ENCODE measurements around the gene DSTN. TPM values are rescaled to one million over a fixed set of nuclear protein-coding genes. Genes with fewer than 3 reads are reported as not detected.
A peak's percentile ranks its signal among the peaks of the same experiment; 100 is the strongest.

DSTN gene
- total and polyA plus RNA-seq, 12 donors, result 261 to 802 (median 546) TPM

DNA sequence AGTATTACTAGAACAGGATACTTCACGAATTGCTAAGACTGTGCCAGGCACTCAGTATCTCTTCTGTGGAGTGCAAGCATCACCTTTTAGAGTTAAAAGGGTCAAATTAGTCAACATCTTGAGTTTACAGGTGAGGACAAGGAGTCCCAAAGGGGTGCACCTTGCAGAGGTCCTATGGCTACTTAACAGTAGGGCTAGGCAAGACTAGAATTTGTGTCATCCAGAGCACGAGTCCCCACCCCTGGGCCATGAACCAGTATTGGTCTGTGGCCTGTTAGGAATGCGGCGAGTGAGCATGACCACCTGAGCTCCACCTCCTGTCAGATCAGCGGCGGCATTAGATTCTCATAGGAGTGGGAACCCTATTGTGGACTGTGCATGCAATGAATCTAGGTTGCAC lies 10.5 kb upstream of the DSTN start:
- Histone ChIP-seq H3K4me1 (peaks cover 0 to 46% (median 31%) of the 10 kb centered on the region in 9 donors), H3K27ac (peak overlapping the region in 8 of 10 donors; percentile 79 to 89 (median 82)), H3K27me3 (no peaks in the 10 kb centered on the region), H3K4me3 (no peak overlapping the region), H3K36me3 (no peaks in the 10 kb centered on the region), H3K9me3 (no peaks in the 10 kb centered on the region)
- intact Hi-C loops (cut with DNase I), result no loop called here
- no peak for DNase-seq
- WGBS, 2 donors, result 96 to 100% methylated on average over 6 of the region's 6 CpGs
- ATAC-seq, result no peak
- TF ChIP-seq, protein P1, sequence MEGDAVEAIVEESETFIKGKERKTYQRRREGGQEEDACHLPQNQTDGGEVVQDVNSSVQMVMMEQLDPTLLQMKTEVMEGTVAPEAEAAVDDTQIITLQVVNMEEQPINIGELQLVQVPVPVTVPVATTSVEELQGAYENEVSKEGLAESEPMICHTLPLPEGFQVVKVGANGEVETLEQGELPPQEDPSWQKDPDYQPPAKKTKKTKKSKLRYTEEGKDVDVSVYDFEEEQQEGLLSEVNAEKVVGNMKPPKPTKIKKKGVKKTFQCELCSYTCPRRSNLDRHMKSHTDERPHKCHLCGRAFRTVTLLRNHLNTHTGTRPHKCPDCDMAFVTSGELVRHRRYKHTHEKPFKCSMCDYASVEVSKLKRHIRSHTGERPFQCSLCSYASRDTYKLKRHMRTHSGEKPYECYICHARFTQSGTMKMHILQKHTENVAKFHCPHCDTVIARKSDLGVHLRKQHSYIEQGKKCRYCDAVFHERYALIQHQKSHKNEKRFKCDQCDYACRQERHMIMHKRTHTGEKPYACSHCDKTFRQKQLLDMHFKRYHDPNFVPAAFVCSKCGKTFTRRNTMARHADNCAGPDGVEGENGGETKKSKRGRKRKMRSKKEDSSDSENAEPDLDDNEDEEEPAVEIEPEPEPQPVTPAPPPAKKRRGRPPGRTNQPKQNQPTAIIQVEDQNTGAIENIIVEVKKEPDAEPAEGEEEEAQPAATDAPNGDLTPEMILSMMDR (IDR thresholded peaks at IDR 0.05), result no peak

DNA sequence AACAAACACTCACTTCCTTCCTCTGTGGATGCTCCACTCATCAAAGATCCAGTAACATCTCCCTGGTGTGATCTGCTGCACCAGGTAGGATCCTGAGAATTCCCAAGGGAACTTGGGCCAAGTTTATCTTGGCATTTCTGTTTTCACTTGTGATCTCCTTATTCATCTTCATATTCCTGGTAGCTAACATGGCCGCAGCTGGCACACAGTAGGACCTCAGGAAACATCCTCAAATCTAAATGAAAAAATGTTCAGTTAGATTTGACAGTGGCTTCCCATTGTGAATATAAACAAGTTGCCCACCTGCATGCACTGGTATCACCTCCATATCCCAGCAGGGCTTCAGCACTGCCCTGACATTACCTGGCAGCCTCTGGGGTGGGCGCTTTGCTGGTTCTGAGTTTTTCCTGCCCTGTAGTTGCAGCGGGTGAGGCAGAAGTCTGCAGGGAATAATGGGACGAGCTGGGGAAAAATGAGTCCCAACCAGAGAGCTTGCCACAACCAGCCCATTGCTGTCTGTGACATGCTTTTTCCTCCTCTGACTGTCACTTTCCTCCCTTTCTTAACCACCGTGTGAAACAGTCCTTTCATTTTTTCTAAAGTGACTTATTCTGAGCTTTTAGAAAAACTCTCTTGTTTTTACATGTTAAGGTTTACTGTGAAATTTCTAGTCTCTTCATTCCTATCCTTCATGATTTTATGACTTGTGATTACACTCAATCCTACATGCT lies 9.4 kb upstream of the DSTN start:
- no peaks in the 10 kb centered on the region for H3K9me3 ChIP-seq
- H3K4me3 ChIP-seq, result no peak overlapping the region
- ATAC-seq, result no peak
- 92 to 93% methylated on average over 5 of the region's 5 CpGs for WGBS, 2 donors
- DNase-seq, result no peak
- TF ChIP-seq, protein P1 (IDR thresholded peaks at IDR 0.05), result no peak
- H3K27me3 ChIP-seq, result no peaks in the 10 kb centered on the region
- peaks cover 0 to 46% (median 31%) of the 10 kb centered on the region in 9 donors for H3K4me1 ChIP-seq
- no peaks in the 10 kb centered on the region for H3K36me3 ChIP-seq
- H3K27ac ChIP-seq, result peak overlapping the region in 1 of 10 donors; percentile 82
- intact Hi-C loops (cut with DNase I), result no loop called here

- H3K9me3 ChIP-seq, result no peaks in the 10 kb centered on the region
- no peaks in the 10 kb centered on the region for H3K36me3 ChIP-seq
- no peak overlapping the region for H3K4me3 ChIP-seq
- H3K27me3 ChIP-seq, result no peaks in the 10 kb centered on the region
- H3K4me1 ChIP-seq, result peaks cover under 1 to 28% (median 14%) of the 10 kb centered on the region in 9 donors
- DNase-seq (no peak), ATAC-seq (peak in 2 of 8 donors; percentile 34 to 57)
- intact Hi-C loops (cut with DNase I), result no loop called here
- peak overlapping the region in 6 of 10 donors; percentile 2 to 59 (median 34) for H3K27ac ChIP-seq
- TF ChIP-seq, protein P1 (IDR thresholded peaks at IDR 0.05), result no peak
- 63 to 66% methylated on average over 2 of the region's 2 CpGs for WGBS, 2 donors
These were observed 7.0 kb upstream of the DSTN start for GRCh38 chr20:17562804-17563305.

DNA sequence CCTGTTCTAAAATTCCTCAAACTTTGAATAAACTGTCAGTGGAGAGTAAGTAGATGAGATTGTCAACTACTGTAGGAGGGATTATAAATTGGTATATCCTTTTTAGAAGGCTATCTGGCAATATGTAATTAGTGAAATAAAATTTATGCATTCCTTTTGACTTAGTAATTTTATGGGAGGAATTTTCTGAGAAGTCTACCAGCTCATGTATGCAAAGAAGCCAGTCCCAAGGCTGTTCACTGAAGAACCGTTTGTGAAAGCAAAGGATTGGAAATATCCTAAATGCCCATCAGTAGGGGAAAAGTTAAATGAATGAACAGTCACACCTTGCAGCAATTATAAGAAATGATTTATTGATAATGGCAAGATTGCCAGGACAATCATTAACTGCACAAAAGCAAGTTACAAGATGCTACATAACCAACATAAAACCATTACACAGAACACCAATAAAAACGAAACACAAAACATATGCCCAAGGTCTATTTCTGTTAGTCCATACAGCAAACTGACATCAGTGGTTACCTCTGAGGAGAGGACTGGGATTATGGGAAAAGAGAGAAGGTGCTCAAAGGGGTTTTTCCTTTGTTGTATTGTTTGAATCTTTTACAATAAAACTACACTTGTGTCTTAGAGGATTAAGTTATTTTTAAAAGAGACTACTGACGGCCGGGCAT lies 4.6 kb upstream of the DSTN start:
- Histone ChIP-seq H3K27ac (no peak overlapping the region), H3K36me3 (no peaks in the 10 kb centered on the region), H3K4me3 (no peak overlapping the region), H3K27me3 (no peaks in the 10 kb centered on the region), H3K9me3 (no peaks in the 10 kb centered on the region), H3K4me1 (peaks cover 4 to 20% (median 16%) of the 10 kb centered on the region in 9 donors)
- TF ChIP-seq, protein P1 (IDR thresholded peaks at IDR 0.05), result no peak
- intact Hi-C loops (cut with DNase I), result loop anchor here in 1 of 10 donors (5.0 kb wide), 1 partner anchor 47 kb away; no protein-coding TSS in a partner anchor
- no peak for DNase-seq
- ATAC-seq, result no peak
- WGBS, 2 donors, result 74 to 85% methylated on average over 4 of the region's 4 CpGs
